Fibroblast of peridontal ligament (primary cell): ENCODE results near the gene GTF3C2.
A peak's percentile ranks its signal among the peaks of the same experiment; 100 is the strongest.

Experiments used
- DNase-seq: peaks from one replicate; pipeline ENCODE4 v3.0.0-alpha.2; 2010; ENCODE audit errors: extremely low read depth

GTF3C2 gene

GRCh38 chr2:27356382-27357181, at the start of gene GTF3C2:
TSS of gene GTF3C2 (minus strand) at chr2:27356764. CDS start at chr2:27343554, 13,210 bp downstream.
- DNase-seq, result peak; percentile 98

DNA sequence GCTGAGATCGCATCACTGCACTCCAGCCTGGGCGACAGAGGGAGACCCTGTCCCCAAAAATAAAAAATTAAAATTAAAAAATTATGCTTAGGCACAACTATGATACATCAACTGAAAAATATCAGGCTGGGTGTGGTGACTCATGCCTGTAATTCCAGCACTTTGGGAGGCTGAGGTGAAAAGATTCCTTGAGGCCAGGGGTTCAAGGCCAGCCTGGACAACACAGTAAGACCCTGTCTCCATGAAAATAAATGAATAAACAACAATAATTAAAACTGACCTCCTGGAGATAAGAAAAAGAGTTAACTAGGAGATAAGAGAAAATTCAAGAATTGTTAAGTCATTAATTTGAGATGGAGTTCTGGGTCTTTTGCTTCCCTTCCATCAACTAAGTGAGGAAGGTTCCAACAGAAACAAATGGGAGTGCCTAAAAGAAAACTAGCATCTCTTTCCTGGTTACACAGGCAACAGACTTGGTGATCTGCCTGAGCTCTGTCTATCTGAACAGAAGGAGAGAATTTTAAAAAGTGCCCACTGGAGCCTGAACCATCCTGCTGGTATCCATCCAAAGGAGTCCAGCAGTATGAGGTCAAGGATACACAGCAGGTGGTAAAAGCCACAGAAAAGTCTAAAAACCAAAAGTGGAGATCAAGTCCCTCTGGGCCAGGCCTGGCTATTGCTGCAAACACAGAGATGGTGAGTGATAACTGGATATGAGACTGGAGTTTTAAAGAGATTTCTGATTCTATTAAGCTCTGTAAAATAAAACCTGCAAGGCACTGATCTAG, 44.0 kb upstream of the GTF3C2 start:
- DNase-seq, result no peak

DNA sequence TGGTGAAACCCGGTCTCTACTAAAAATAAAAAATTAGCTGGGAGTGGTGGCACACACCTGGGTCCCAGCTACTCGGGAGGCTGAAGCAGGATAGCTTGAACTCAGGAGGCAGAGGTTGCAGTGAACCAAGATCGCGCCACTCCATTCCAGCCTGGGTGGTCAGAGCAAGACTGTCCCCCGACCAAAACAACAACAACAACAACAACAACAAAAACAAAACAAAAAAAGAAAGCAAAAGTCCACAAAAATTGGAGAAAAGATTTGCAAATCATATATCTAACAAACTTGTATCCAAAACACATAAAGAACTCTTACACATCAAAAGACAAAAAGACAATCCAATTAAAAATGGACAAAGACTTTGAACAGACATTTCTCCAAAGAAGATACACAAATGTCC, 42.4 kb upstream of the GTF3C2 start:
- no peak for DNase-seq

DNA sequence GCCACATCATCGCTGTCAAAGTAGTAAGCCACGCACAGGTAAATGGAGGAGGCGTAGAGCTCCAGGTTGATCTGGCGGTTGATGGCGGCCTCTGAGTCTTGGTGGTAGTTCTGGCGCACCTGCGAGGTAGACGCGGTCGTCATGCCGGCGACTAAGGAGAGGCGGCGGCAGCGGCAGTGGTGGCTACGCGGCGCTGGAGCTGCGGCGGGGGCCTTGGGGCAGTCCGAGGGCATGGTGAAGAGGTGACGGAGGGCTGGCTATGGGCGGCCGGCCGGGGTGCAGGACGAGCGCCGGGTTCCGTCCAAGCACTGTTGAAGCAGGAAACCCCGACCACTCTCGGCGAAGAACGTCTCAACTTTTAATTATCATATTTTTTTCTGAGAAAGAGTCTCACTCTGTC, 36.7 kb upstream of the GTF3C2 start:
- DNase-seq, result no peak

DNA sequence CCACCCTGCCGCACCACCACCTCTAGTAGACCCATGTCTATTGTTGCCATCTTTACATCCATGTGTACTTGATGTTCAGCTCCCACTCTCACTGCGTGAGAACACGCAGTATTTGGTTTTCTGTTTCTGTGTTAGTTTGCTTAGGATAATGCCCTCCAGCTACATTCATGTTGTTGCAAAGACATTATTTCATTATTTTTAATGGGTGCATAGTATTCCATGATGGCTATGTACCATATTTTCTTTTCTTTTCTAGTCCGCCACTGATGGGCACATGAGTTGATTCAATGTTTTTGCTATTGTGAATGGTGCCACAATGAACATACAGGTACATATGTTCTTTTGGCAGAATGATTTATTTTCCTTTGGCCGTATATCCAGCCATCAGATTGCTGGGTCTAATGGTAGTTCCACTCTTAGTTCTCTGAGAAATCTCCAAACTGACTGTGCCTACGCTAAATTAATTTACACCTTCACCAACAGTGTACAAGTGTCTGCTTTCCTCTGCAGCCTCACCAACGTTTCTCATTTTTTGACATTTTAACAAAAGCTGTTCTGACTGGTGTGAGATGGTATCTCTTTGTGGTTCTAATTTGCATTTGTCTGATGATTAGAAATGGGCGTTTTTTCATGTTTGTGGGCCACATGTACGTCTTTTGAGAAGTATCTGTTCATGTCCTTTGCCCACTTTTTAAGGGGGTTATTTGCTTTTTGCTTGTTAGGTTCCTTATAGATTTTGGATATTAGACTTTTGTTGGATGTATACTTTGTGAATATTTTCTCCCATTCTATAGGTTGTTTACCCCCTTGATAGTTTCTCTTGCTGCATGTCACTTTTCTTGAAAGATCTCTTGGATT, 34.5 kb upstream of the GTF3C2 start:
- DNase-seq, result no peak

- DNase-seq, result no peak
Observed at GRCh38 chr2:27381577-27382181, 25.1 kb upstream of the GTF3C2 start.

GRCh38 chr2:27380626-27381545, 24.3 kb upstream of the GTF3C2 start, which contains the start of gene ZNF513:
TSS of gene ZNF513 (minus strand) at chr2:27380734. CDS start at chr2:27380526, 208 bp downstream.
- peak; percentile 91 for DNase-seq

- peak; percentile 42 for DNase-seq
Observed at GRCh38 chr2:27379836-27380625, 23.5 kb upstream of the GTF3C2 start.

DNA sequence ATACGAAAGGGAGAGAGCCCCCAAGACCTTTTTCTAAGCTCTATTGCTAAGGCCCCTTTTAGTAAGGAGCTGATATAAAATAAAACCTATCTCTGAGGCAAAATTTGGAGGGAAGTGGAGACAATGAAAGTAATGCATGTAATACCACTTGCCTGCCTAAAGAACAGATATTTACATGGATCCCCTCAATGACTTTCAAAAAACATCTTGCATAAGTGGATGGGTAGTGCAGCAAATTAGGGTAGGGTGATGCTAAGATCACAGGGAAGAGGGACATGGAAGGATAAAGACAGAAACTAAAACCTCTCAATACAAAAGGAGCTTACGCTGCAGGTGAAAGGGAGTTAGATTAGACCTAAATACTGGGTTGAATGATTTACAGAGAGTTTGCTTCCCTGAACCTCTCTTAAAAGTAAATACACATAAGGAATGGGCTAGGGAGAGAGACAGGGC, 22.8 kb upstream of the GTF3C2 start:
- DNase-seq, result no peak

DNA sequence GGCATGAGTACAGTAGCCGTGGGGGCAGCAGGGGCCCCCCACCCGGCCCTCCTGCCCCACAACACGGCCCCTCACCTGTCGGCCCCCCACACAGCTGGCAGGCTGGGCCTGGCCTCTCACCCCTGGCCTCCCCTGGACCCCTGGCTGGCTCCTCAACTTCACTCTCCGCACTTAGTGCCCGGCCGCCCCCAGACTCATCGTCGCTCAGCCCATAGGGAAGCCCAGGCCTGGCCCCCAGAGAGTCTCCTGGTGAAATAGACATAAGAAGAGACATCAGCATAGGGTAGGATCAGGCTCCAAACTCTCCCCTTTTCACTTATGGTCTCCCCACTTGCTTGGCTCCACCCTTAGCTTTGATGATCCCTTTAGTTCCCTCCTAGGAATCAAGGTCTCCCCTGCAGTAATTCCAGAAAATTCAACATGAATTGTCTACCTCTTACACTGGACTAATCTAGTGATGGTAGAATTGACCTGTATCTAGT, 22.3 kb upstream of the GTF3C2 start:
- no peak for DNase-seq

GRCh38 chr2:27378096-27378808, 21.7 kb upstream of the GTF3C2 start:
- peak; percentile 18 for DNase-seq

DNA sequence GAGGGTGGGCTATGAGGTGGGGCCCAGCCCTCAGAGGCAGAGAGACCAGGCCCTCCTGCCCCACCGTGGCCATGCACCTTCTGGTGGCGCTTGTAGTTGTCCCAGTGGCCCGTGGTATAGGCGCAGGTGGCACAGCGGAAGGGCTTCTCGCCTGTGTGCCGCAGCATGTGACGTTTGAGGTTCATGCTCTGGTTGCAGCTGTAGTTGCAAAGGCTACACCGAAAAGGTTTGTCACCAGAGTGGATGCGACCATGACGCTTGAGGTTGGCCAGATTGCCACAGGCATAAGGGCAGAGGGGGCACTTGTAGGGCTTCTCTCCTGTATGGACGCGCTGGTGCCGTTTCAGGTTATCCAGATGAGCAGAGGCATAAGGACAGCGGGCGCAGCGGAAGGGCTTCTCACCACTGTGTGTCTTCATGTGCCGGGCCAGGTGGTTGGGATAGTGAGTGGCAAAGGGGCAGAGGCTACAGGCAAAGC, 21.1 kb upstream of the GTF3C2 start:
- DNase-seq, result no peak

DNA sequence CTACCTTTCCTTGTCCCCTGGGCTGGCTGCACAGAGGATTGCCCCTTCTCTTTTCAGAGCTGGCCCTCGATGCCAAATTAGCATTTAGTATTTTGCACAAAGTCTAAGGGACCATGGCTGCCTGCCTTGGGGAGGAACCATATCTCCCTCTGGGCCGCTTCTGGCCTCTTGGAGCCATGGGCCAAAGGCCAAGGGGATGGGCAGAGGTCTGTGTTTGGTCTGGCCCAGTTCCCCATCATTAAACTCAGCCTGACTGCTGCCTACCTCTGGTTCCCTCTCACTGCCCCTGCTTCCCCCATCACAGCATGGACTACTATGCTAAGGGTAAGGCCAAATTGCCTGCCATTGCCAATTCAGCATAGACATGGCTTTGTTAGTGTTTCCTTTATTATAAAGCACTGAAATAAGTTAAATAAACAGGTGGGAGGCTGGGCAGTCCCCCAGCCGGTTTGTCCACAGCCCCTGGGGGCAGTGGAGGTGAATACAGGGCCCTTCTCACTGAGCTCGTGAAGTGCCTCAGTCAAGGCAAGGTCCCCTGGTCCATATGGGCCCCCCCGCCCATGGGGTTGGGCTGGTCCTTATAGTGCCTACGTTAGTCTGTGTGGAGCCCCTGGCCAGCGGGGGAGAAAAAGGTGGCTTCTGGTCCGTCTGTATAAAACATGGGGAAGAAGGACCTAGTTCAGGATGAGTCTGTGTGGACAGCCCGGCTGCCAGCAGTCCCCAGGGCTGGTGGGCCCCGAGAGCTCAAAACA, 20.5 kb upstream of the GTF3C2 start:
- DNase-seq, result no peak

DNA sequence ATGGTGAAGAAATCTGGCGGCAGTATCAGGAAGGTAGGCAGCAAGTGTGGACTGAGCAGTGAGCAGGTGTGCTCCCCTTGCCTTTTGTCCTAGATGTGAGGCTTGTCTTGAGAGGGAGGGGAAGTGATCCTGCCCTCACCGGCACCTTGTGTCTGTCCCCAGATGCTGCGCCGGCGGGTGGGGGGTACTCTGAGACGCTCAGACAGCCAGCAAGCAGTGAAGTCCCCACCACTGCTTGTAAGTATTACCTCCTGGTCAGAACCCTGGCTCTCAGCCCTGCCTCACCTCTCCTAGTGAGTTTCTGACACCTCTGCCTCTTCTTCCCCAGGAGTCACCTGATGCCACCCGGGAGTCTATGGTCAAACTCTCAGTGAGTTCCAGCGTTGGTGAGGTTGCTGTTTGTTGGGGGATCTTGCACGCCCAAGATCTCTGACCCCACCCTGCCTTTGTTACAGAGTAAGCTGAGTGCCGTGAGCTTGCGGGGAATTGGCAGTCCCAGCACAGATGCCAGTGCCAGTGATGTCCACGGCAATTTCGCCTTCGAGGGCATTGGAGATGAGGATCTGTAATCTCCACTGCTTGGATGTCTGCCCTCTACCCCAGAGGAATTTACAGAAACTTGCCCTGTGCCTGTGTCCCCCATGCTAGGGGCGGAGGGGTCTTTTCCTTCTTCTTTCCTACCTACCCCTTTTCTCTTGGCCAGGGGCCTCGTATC, 19.7 kb upstream of the GTF3C2 start:
- no peak for DNase-seq

DNA sequence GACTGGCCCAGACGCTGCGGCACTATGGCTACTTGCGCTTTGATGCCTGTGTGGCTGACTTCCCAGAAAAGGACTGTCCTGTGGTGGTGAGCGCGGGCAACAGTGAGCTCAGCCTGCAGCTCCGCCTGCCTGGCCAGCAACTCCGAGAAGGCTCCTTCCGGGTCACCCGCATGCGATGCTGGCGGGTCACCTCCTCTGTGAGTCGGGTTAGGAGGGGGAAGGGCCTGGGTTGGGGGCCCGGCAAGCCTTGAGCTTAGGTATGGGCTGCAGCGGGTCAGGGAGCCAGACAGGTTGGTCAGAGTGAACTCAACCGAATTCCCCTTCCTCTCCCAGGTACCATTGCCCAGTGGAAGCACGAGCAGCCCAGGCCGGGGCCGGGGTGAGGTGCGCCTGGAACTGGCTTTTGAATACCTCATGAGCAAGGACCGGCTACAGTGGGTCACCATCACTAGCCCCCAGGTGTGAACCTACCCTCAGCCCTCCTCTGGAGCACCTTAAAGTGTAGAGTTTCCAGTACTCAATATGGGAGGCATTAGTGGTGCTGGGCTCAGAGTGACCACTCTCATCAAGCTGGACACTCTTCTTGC, 19.0 kb upstream of the GTF3C2 start:
- DNase-seq, result no peak

GRCh38 chr2:27373567-27373966, 17.0 kb upstream of the GTF3C2 start:
- DNase-seq, result no peak

DNA sequence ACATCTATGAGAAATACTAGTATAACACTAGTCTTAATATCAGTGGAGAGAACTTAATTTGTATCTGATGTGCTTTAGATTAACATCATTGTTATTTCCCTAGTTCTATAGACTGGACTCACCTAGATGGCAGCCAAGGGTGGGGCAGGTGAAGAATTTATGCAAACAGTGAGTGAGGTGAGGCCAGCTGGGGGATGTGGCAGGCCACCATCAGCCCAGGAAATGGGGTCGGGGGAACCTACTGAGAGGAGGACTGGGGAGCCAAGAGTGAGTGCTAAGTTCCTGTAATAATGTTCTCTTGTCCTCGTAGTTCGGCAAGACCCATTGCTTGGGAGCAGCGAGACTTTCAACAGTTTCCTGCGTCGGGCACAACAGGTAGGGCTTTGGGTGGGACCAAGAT, 16.4 kb upstream of the GTF3C2 start:
- DNase-seq, result no peak
